Upper lobe of left lung (tissue), 4 donors: ENCODE data around the gene GJC1.

Source experiments
- CTCF ChIP-seq, 6 experiments: fragments of 450-650 bp in 4 of 6; fragments of 200-600 bp in 2 of 6; sonication (generic) in 2 of 6; IDR thresholded peaks; one replicate each; pipeline ENCODE4 v1.5.1; 2016 to 2019; ENCODE audit warnings: antibody characterized with exemption in 6 of 6
- POLR2AphosphoS5 ChIP-seq, 2 donors: sonication (generic); formaldehyde crosslinking; IDR thresholded peaks; one replicate each; pipeline ENCODE4 v1.5.1; 2017; ENCODE audit warnings: antibody characterized with exemption in 2 of 2

DNA sequence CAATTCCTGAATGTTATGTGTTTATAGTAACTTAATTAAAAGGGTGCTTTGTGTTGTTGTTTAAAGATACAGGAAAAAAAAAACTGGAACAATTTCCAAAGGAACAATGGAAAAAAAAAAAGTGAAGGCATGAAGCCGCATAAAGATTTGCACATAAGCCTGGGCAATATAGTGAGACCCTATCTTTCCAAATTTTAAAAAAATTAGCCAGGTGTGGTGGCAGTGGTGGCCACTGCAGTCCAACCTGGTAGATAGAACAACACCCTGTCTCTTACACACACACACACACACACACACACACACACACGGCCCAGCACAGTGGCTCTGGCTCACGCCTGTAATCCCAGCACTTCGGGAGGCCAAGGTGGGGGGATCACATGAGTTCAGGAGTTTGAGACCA is 21.9 kb downstream of the GJC1 start:
- TF ChIP-seq POLR2AphosphoS5 (IDR thresholded peaks at IDR 0.05) (no peak), CTCF (IDR thresholded peaks at IDR 0.05) (no peak)
